ENCODE results near the gene GLRA3. TPM values are rescaled to one million over a fixed set of nuclear protein-coding genes. Genes with fewer than 3 reads are reported as not detected.
"Not testable (repeated sequence)": the region's sequence is repeated elsewhere in the genome, so short reads cannot be mapped to it uniquely, and the experiment has no call there.

GLRA3 gene
- total and polyA plus RNA-seq, 7 experiments from 2014 or later: not detected

- intact Hi-C loops (cut with micrococcal nuclease): no loop called here
- Histone ChIP-seq H3K4me1 (ENCODE audit: control insufficient read depth in 2 of 2, insufficient read depth in 2 of 2, low read length in 2 of 2) (no peaks in the 10 kb centered on the region), H3K4me3 (ENCODE audit: low read length) (no peak overlapping the region), H3K36me3 (ENCODE audit: control insufficient read depth in 2 of 3, insufficient read depth in 3 of 3, low read length in 3 of 3) (no peaks in the 10 kb centered on the region), H3K9me3 (ENCODE audit: control insufficient read depth in 2 of 3, low read length in 3 of 3) (no peaks in the 10 kb centered on the region), H3K27ac (ENCODE audit: low read depth, low read length) (no peak overlapping the region), H3K27me3 (ENCODE audit: control insufficient read depth in 2 of 2, insufficient read depth in 2 of 2, low read length in 2 of 2) (no peaks in the 10 kb centered on the region)
- H3K27me3 Mint-ChIP-seq: no peaks in the 10 kb centered on the region
- ATAC-seq: no peak
- H3K36me3 Mint-ChIP-seq: no peaks in the 10 kb centered on the region
- H3K27ac Mint-ChIP-seq: no peak overlapping the region
- DNase-seq: no peak
- POLR2A ChIA-PET: no interaction called here
- CTCF ChIA-PET: no interaction called here
- peaks cover 0 to 10% (median 0%) of the 10 kb centered on the region in 11 donors for H3K9me3 Mint-ChIP-seq
- no peak overlapping the region for H3K4me3 Mint-ChIP-seq
- H3K4me1 Mint-ChIP-seq: no peaks in the 10 kb centered on the region
These were observed 39.4 kb downstream of the GLRA3 start for GRCh38 chr4:174789657-174790056.

GRCh38 chr4:174778274-174778986, 50.6 kb downstream of the GLRA3 start:
- H3K4me3 ChIP-seq (ENCODE audit: low read length); H3K27ac Mint-ChIP-seq; H3K4me1 Mint-ChIP-seq; H3K36me3 ChIP-seq (ENCODE audit: control insufficient read depth in 2 of 3, insufficient read depth in 3 of 3, low read length in 3 of 3); H3K9me3 ChIP-seq (ENCODE audit: control insufficient read depth in 2 of 3, low read length in 3 of 3); H3K9me3 Mint-ChIP-seq; H3K36me3 Mint-ChIP-seq; H3K4me1 ChIP-seq (ENCODE audit: control insufficient read depth in 2 of 2, insufficient read depth in 2 of 2, low read length in 2 of 2); H3K4me3 Mint-ChIP-seq; ATAC-seq; H3K27me3 ChIP-seq (ENCODE audit: control insufficient read depth in 2 of 2, insufficient read depth in 2 of 2, low read length in 2 of 2); H3K27ac ChIP-seq (ENCODE audit: low read depth, low read length); DNase-seq; H3K27me3 Mint-ChIP-seq; intact Hi-C loops (cut with micrococcal nuclease); POLR2A ChIA-PET; CTCF ChIA-PET: not testable (repeated sequence)

GRCh38 chr4:174775366-174775765, 53.7 kb downstream of the GLRA3 start:
- DNase-seq (no peak), ATAC-seq (no peak)
- H3K4me3 ChIP-seq (ENCODE audit: low read length): no peak overlapping the region
- no peak overlapping the region for H3K4me3 Mint-ChIP-seq
- H3K4me1 ChIP-seq (ENCODE audit: control insufficient read depth in 2 of 2, insufficient read depth in 2 of 2, low read length in 2 of 2): no peaks in the 10 kb centered on the region
- CTCF ChIA-PET: no interaction called here
- no peaks in the 10 kb centered on the region for H3K27me3 ChIP-seq (ENCODE audit: control insufficient read depth in 2 of 2, insufficient read depth in 2 of 2, low read length in 2 of 2)
- POLR2A ChIA-PET: no interaction called here
- H3K36me3 ChIP-seq (ENCODE audit: control insufficient read depth in 2 of 3, insufficient read depth in 3 of 3, low read length in 3 of 3): no peaks in the 10 kb centered on the region
- no peaks in the 10 kb centered on the region for H3K9me3 ChIP-seq (ENCODE audit: control insufficient read depth in 2 of 3, low read length in 3 of 3)
- H3K36me3 Mint-ChIP-seq: no peaks in the 10 kb centered on the region
- H3K27ac Mint-ChIP-seq: no peak overlapping the region
- H3K9me3 Mint-ChIP-seq: peaks cover 0 to 9% (median 0%) of the 10 kb centered on the region in 11 donors
- intact Hi-C loops (cut with micrococcal nuclease): no loop called here
- no peak overlapping the region for H3K27ac ChIP-seq (ENCODE audit: low read depth, low read length)
- H3K4me1 Mint-ChIP-seq: no peaks in the 10 kb centered on the region
- no peaks in the 10 kb centered on the region for H3K27me3 Mint-ChIP-seq

GRCh38 chr4:174764105-174764729, 64.8 kb downstream of the GLRA3 start:
- Mint-ChIP-seq H3K27ac (no peak overlapping the region), H3K36me3 (no peaks in the 10 kb centered on the region), H3K27me3 (peaks cover 0 to 6% (median 0%) of the 10 kb centered on the region in 5 donors), H3K4me3 (no peak overlapping the region), H3K4me1 (no peaks in the 10 kb centered on the region), H3K9me3 (peaks cover 0 to 2% (median 0%) of the 10 kb centered on the region in 11 donors)
- no peaks in the 10 kb centered on the region for H3K36me3 ChIP-seq (ENCODE audit: control insufficient read depth in 2 of 3, insufficient read depth in 3 of 3, low read length in 3 of 3)
- no peaks in the 10 kb centered on the region for H3K4me1 ChIP-seq (ENCODE audit: control insufficient read depth in 2 of 2, insufficient read depth in 2 of 2, low read length in 2 of 2)
- peak in 2 of 9 donors; percentile 1 to 7 for DNase-seq
- H3K27ac ChIP-seq (ENCODE audit: low read depth, low read length): no peak overlapping the region
- no peak for ATAC-seq
- H3K9me3 ChIP-seq (ENCODE audit: control insufficient read depth in 2 of 3, low read length in 3 of 3): no peaks in the 10 kb centered on the region
- no peak overlapping the region for H3K4me3 ChIP-seq (ENCODE audit: low read length)
- ChIA-PET POLR2A (no interaction called here), CTCF (interaction anchor here (0.6 kb wide), 2 partner anchors 410 to 1215 kb away, joined by 3 to 4 read pairs; no protein-coding TSS in a partner anchor)
- intact Hi-C loops (cut with micrococcal nuclease): no loop called here
- no peaks in the 10 kb centered on the region for H3K27me3 ChIP-seq (ENCODE audit: control insufficient read depth in 2 of 2, insufficient read depth in 2 of 2, low read length in 2 of 2)

GRCh38 chr4:174763454-174764104, 65.5 kb downstream of the GLRA3 start:
- no peak overlapping the region for H3K4me3 ChIP-seq (ENCODE audit: low read length)
- no peaks in the 10 kb centered on the region for H3K36me3 ChIP-seq (ENCODE audit: control insufficient read depth in 2 of 3, insufficient read depth in 3 of 3, low read length in 3 of 3)
- no peaks in the 10 kb centered on the region for H3K9me3 ChIP-seq (ENCODE audit: control insufficient read depth in 2 of 3, low read length in 3 of 3)
- Mint-ChIP-seq H3K4me3 (no peak overlapping the region), H3K27ac (no peak overlapping the region), H3K4me1 (no peaks in the 10 kb centered on the region), H3K36me3 (no peaks in the 10 kb centered on the region), H3K9me3 (peaks cover 0 to 2% (median 0%) of the 10 kb centered on the region in 11 donors), H3K27me3 (peaks cover 0 to 6% (median 0%) of the 10 kb centered on the region in 5 donors)
- ATAC-seq: no peak
- ChIA-PET POLR2A (no interaction called here), CTCF (interaction anchor here (0.6 kb wide), 2 partner anchors 411 to 1215 kb away, joined by 3 to 4 read pairs; no protein-coding TSS in a partner anchor)
- no peak overlapping the region for H3K27ac ChIP-seq (ENCODE audit: low read depth, low read length)
- no peak for DNase-seq
- H3K27me3 ChIP-seq (ENCODE audit: control insufficient read depth in 2 of 2, insufficient read depth in 2 of 2, low read length in 2 of 2): no peaks in the 10 kb centered on the region
- no peaks in the 10 kb centered on the region for H3K4me1 ChIP-seq (ENCODE audit: control insufficient read depth in 2 of 2, insufficient read depth in 2 of 2, low read length in 2 of 2)
- intact Hi-C loops (cut with micrococcal nuclease): no loop called here

GRCh38 chr4:174761451-174761850, 67.6 kb downstream of the GLRA3 start:
- intact Hi-C loops (cut with micrococcal nuclease): no loop called here

More at GRCh38 chr4:174761451-174761850, 67.6 kb downstream of the GLRA3 start:
- ATAC-seq (no peak), DNase-seq (no peak)
- H3K27ac Mint-ChIP-seq: no peak overlapping the region
- Histone ChIP-seq H3K36me3 (ENCODE audit: control insufficient read depth in 2 of 3, insufficient read depth in 3 of 3, low read length in 3 of 3) (no peaks in the 10 kb centered on the region), H3K4me3 (ENCODE audit: low read length) (no peak overlapping the region), H3K9me3 (ENCODE audit: control insufficient read depth in 2 of 3, low read length in 3 of 3) (no peaks in the 10 kb centered on the region), H3K27ac (ENCODE audit: low read depth, low read length) (no peak overlapping the region), H3K27me3 (ENCODE audit: control insufficient read depth in 2 of 2, insufficient read depth in 2 of 2, low read length in 2 of 2) (no peaks in the 10 kb centered on the region), H3K4me1 (ENCODE audit: control insufficient read depth in 2 of 2, insufficient read depth in 2 of 2, low read length in 2 of 2) (no peaks in the 10 kb centered on the region)
- no peaks in the 10 kb centered on the region for H3K27me3 Mint-ChIP-seq
- H3K4me3 Mint-ChIP-seq: no peak overlapping the region
- ChIA-PET POLR2A (no interaction called here), CTCF (no interaction called here)
- no peaks in the 10 kb centered on the region for H3K36me3 Mint-ChIP-seq
- peaks cover 0 to 2% (median 0%) of the 10 kb centered on the region in 11 donors for H3K9me3 Mint-ChIP-seq
- H3K4me1 Mint-ChIP-seq: no peaks in the 10 kb centered on the region
